GM23338 (cell line): ENCODE measurements around the gene ACTR1A. TPM values are rescaled to one million over a fixed set of nuclear protein-coding genes. Genes with fewer than 3 reads are reported as not detected.

Source experiments
- ATAC-seq: fragments of 200-7000 bp; cut with Tn5 transposase; 3 replicates; pipeline ENCODE4 v1.9.1; 2020
- DNase-seq: peaks from one replicate; pipeline ENCODE4 v3.0.0-alpha.2; 2015; ENCODE audit warnings: low spot score
- H2AFZ ChIP-seq: fragments of 200-600 bp; sonication (generic); 2 replicates; pipeline ENCODE4 v1.8.0; 2016; ENCODE audit warnings: antibody characterized with exemption, mild to moderate bottlenecking, moderate library complexity
- H3F3A ChIP-seq: fragments of 200-600 bp; sonication (generic); replicated peaks from 2 replicates; pipeline ENCODE4 v1.8.0; 2017; ENCODE audit warnings: antibody characterized with exemption, mixed run types, low read depth
- H3K27ac ChIP-seq: fragments of 200-600 bp; sonication (generic); 2 replicates; pipeline ENCODE4 v1.6.1; 2016; ENCODE audit warnings: low read depth
- H3K27me3 ChIP-seq: fragments of 200-600 bp; sonication (generic); 2 replicates; pipeline ENCODE4 v1.8.0; 2016; ENCODE audit warnings: mild to moderate bottlenecking, mixed run types, moderate library complexity; ENCODE audit not compliant: insufficient read depth
- H3K36me3 ChIP-seq: fragments of 200-600 bp; sonication (generic); 2 replicates; pipeline ENCODE4 v1.8.0; 2016; ENCODE audit warnings: mild to moderate bottlenecking; ENCODE audit not compliant: insufficient read depth
- H3K4me1 ChIP-seq: fragments of 200-600 bp; sonication (generic); 2 replicates; pipeline ENCODE4 v1.8.0; 2016; ENCODE audit warnings: mild to moderate bottlenecking, moderate library complexity; ENCODE audit not compliant: insufficient read depth
- H3K4me2 ChIP-seq: fragments of 200-600 bp; sonication (generic); 2 replicates; pipeline ENCODE4 v1.7.1; 2017; ENCODE audit warnings: mixed run types
- H3K4me3 ChIP-seq: fragments of 200-600 bp; sonication (generic); 2 replicates; pipeline ENCODE4 v1.6.1; 2016; ENCODE audit warnings: mixed run types
- H3K79me2 ChIP-seq: fragments of 200-600 bp; sonication (generic); replicated peaks from 2 replicates; pipeline ENCODE4 v1.8.0; 2017; ENCODE audit warnings: mild to moderate bottlenecking; ENCODE audit not compliant: insufficient read depth
- H3K9me2 ChIP-seq: fragments of 200-600 bp; sonication (generic); 2 replicates; pipeline ENCODE4 v1.8.0; 2017; ENCODE audit not compliant: insufficient read depth
- H4K20me1 ChIP-seq: fragments of 200-600 bp; sonication (generic); replicated peaks from 2 replicates; pipeline ENCODE4 v1.8.0; 2017; ENCODE audit warnings: mild to moderate bottlenecking; ENCODE audit not compliant: insufficient read depth
- H3K27ac Mint-ChIP-seq: 2 replicates; pipeline ENCODE4 v1.8.0; 2020; ENCODE audit warnings: inconsistent platforms, mild to moderate bottlenecking, moderate library complexity, mixed read lengths
- H3K27me3 Mint-ChIP-seq: 3 replicates; pipeline ENCODE4 v1.8.0; 2022; ENCODE audit warnings: low read depth, mild to moderate bottlenecking, moderate library complexity, mixed read lengths, inconsistent platforms; ENCODE audit not compliant: insufficient read depth, poor library complexity
- H3K36me3 Mint-ChIP-seq: 3 replicates; pipeline ENCODE4 v1.8.0; 2021; ENCODE audit warnings: low read depth, mild to moderate bottlenecking, inconsistent platforms, moderate library complexity, mixed read lengths
- H3K4me1 Mint-ChIP-seq: 3 replicates; pipeline ENCODE4 v1.8.0; 2020; ENCODE audit warnings: mild to moderate bottlenecking, inconsistent platforms, mixed read lengths
- H3K4me3 Mint-ChIP-seq: 3 replicates; pipeline ENCODE4 v1.8.0; 2021; ENCODE audit warnings: moderate library complexity, mild to moderate bottlenecking, inconsistent platforms, mixed read lengths
- H3K9me3 Mint-ChIP-seq: 3 replicates; pipeline ENCODE4 v1.8.0; 2020; ENCODE audit warnings: moderate library complexity, mild to moderate bottlenecking, inconsistent platforms, mixed read lengths
- CREB1 ChIP-seq: fragments of 250-450 bp; sonication (Bioruptor Pico); IDR thresholded peaks from 2 replicates; pipeline ENCODE4 v1.5.0; 2020; ENCODE audit warnings: low read depth, mild to moderate bottlenecking, moderate library complexity
- EZH2 ChIP-seq: fragments of 200-600 bp; sonication (generic); IDR thresholded peaks from one replicate; pipeline ENCODE4 v1.8.0; 2017; ENCODE audit warnings: antibody characterized with exemption, mild to moderate bottlenecking, low read depth; ENCODE audit not compliant: unreplicated experiment
- NANOG ChIP-seq: IDR thresholded peaks from 2 replicates; pipeline ENCODE4 v1.6.1; 2016; ENCODE audit warnings: antibody characterized with exemption, borderline replicate concordance
- ZNF331 ChIP-seq: fragments of 250-450 bp; sonication (Bioruptor Pico); IDR thresholded peaks from 2 replicates; pipeline ENCODE4 v1.5.0; 2020; ENCODE audit warnings: low read depth, mild to moderate bottlenecking, moderate library complexity
- ZNF462 ChIP-seq: fragments of 250-450 bp; sonication (Bioruptor Pico); IDR thresholded peaks from 2 replicates; pipeline ENCODE4 v1.5.0; 2020; ENCODE audit warnings: mild to moderate bottlenecking, moderate library complexity
- polyA plus RNA-seq: library from polyadenylated mRNA; unstranded; fragments of >200 nt; fragmentation: Nextera tagmentation; extraction: Ambion mirVana; gene quantifications from 2 replicates; pipeline ENCODE4 v1.2.1, GENCODE V29; 2016
- total RNA-seq: library from RNA; depleted of rRNA; stranded (reverse); fragments of >200 nt; shearing (Covaris generic); gene quantifications from 2 replicates; pipeline ENCODE4 v1.2.3, GENCODE V29; 2014
- TF ChIP-seq, protein P1 (sequence below): IDR thresholded peaks from 2 replicates; pipeline ENCODE4 v1.6.1; 2016; ENCODE audit warnings: antibody characterized with exemption
- TF ChIP-seq, protein P2 (sequence below): IDR thresholded peaks from one replicate; pipeline ENCODE4 v1.6.1; 2018; ENCODE audit warnings: antibody characterized with exemption; ENCODE audit not compliant: unreplicated experiment

Gene ACTR1A
- total and polyA plus RNA-seq, 2 experiments from 2014 or later: 39.4 to 101 TPM

DNA sequence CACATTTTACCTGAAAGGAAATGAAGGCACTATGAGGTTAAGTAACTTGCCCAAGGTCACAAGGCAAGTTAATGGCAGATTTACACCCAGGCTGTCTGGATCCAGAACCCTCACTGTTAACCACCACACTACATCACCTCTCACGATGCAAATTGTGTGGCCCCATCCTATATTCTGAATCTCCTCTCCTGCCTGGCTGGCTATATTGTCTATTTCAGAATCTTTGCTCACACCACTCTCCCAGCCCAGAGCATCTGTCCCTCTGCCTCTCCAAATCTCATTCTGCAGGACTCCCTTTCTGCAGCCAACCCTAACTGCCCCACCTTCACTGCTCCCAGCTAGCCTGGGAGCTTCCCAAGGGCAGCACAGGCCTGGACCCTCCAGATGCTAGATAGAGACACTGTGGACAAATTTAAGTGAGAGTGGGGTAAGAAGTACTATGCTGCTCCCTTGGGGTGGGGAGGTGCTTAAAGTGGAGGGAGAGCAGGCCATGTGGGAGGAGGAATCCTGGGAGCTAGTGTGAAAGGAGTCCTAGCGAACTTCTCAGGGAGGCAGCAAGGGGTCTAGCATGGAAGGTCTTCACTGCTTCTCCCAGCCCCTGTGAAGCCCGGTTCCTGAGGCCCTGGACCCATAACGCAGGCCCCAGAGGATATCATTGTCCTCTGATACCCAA is 70.9 kb downstream of the ACTR1A start:
- Mint-ChIP-seq H3K27ac (peak overlapping the region; percentile 96), H3K36me3 (peaks cover 4% of the 10 kb centered on the region; the same call in 2 of the 3 replicates), H3K4me1 (peaks cover 24% of the 10 kb centered on the region), H3K9me3 (no peaks in the 10 kb centered on the region), H3K4me3 (peak overlapping the region; percentile 97), H3K27me3 (peaks cover 47% of the 10 kb centered on the region)
- Histone ChIP-seq H3K36me3 (no peaks in the 10 kb centered on the region), H3K4me2 (peak overlapping the region; percentile 96), H3F3A (0 out of 2 replicates have a peak, but pooled peaks cover 7% of the 10 kb centered on the region), H3K4me1 (peaks cover 21% of the 10 kb centered on the region), H4K20me1 (no peaks in the 10 kb centered on the region; the same call in 1 of the 2 replicates), H3K9me2 (no peaks in the 10 kb centered on the region), H3K27me3 (peaks cover 39% of the 10 kb centered on the region), H2AFZ (peak overlapping the region; percentile 95), H3K27ac (0 out of 2 replicates have a peak overlapping the region, but pooled peaks have one; percentile 50), H3K79me2 (no peaks in the 10 kb centered on the region; the same call in 1 of the 2 replicates), H3K4me3 (peak overlapping the region; percentile 81)
- DNase-seq (no peak), ATAC-seq (peak; percentile 16)
- TF ChIP-seq, protein P1, sequence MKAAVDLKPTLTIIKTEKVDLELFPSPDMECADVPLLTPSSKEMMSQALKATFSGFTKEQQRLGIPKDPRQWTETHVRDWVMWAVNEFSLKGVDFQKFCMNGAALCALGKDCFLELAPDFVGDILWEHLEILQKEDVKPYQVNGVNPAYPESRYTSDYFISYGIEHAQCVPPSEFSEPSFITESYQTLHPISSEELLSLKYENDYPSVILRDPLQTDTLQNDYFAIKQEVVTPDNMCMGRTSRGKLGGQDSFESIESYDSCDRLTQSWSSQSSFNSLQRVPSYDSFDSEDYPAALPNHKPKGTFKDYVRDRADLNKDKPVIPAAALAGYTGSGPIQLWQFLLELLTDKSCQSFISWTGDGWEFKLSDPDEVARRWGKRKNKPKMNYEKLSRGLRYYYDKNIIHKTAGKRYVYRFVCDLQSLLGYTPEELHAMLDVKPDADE: no peak
- no peak for TF ChIP-seq NANOG
- TF ChIP-seq, protein P2, sequence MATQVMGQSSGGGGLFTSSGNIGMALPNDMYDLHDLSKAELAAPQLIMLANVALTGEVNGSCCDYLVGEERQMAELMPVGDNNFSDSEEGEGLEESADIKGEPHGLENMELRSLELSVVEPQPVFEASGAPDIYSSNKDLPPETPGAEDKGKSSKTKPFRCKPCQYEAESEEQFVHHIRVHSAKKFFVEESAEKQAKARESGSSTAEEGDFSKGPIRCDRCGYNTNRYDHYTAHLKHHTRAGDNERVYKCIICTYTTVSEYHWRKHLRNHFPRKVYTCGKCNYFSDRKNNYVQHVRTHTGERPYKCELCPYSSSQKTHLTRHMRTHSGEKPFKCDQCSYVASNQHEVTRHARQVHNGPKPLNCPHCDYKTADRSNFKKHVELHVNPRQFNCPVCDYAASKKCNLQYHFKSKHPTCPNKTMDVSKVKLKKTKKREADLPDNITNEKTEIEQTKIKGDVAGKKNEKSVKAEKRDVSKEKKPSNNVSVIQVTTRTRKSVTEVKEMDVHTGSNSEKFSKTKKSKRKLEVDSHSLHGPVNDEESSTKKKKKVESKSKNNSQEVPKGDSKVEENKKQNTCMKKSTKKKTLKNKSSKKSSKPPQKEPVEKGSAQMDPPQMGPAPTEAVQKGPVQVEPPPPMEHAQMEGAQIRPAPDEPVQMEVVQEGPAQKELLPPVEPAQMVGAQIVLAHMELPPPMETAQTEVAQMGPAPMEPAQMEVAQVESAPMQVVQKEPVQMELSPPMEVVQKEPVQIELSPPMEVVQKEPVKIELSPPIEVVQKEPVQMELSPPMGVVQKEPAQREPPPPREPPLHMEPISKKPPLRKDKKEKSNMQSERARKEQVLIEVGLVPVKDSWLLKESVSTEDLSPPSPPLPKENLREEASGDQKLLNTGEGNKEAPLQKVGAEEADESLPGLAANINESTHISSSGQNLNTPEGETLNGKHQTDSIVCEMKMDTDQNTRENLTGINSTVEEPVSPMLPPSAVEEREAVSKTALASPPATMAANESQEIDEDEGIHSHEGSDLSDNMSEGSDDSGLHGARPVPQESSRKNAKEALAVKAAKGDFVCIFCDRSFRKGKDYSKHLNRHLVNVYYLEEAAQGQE: no peak
- no peak for TF ChIP-seq ZNF462
- no peak for TF ChIP-seq EZH2
- TF ChIP-seq ZNF331: no peak
- TF ChIP-seq CREB1: no peak
